Measurements from ENCODE around the gene PGAM5. TPM values are rescaled to one million over a fixed set of nuclear protein-coding genes. Genes with fewer than 3 reads are reported as not detected.
"Not testable (repeated sequence)": the region's sequence is repeated elsewhere in the genome, so short reads cannot be mapped to it uniquely, and the experiment has no call there.

Gene PGAM5
- total RNA-seq, 1 donor from 2014 or later = 29.1 TPM

DNA sequence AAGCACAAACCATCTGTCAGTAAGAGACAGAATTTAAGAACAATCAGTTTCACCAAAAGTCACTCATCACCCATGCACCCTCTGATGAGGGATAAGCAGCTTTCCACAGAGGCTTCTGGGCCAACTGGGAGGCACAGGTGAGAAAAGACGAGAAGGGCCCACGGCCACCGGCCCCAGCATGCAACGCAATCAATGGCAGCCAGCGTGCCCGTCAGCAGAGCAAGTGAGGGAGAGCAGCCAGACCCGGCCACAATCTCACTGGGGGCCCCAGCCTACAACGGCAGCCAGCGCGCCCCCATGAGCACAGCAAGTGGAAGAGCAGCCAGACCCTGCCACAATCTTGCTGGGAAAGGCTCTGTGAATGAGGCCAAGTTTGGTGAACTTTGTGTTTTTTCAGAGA, 37.7 kb downstream of the PGAM5 start:
- H3K36me3 Mint-ChIP-seq (ENCODE audit: unreplicated experiment) = peaks cover 5% of the 10 kb centered on the region
- DNase-seq = no peak
- no peaks in the 10 kb centered on the region for H3K4me1 Mint-ChIP-seq (ENCODE audit: low read depth, unreplicated experiment)
- peaks cover 1% of the 10 kb centered on the region for H3K27me3 Mint-ChIP-seq (ENCODE audit: unreplicated experiment)
- H3K4me3 Mint-ChIP-seq (ENCODE audit: unreplicated experiment) = no peak overlapping the region
- H3K9me3 Mint-ChIP-seq (ENCODE audit: unreplicated experiment) = no peaks in the 10 kb centered on the region
- TF ChIP-seq, protein P1, sequence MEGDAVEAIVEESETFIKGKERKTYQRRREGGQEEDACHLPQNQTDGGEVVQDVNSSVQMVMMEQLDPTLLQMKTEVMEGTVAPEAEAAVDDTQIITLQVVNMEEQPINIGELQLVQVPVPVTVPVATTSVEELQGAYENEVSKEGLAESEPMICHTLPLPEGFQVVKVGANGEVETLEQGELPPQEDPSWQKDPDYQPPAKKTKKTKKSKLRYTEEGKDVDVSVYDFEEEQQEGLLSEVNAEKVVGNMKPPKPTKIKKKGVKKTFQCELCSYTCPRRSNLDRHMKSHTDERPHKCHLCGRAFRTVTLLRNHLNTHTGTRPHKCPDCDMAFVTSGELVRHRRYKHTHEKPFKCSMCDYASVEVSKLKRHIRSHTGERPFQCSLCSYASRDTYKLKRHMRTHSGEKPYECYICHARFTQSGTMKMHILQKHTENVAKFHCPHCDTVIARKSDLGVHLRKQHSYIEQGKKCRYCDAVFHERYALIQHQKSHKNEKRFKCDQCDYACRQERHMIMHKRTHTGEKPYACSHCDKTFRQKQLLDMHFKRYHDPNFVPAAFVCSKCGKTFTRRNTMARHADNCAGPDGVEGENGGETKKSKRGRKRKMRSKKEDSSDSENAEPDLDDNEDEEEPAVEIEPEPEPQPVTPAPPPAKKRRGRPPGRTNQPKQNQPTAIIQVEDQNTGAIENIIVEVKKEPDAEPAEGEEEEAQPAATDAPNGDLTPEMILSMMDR (IDR thresholded peaks at IDR 0.05; ENCODE audit: partially characterized antibody, unreplicated experiment) = no peak
- no peak overlapping the region for H3K27ac Mint-ChIP-seq (ENCODE audit: unreplicated experiment)

DNA sequence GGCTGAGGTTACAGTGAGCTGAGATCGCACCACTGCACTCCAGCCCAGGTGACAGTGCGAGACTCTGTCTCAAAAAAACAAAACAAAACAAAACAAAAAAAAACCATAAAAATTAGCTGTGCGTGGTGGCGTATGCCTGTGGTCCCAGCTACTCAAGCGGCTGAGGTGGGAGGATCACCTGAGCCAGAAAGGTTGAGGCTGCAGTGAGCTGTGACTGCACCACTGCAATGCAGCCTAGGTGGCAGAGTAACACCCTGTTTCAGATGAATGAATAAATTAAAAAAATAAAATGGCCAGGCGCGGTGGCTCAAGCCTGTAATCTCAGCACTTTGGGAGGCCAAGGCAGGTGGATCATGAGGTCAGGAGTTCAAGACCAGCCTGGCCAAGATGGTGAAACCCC, 43.0 kb downstream of the PGAM5 start:
- H3K27ac Mint-ChIP-seq (ENCODE audit: unreplicated experiment); H3K9me3 Mint-ChIP-seq (ENCODE audit: unreplicated experiment); H3K4me1 Mint-ChIP-seq (ENCODE audit: low read depth, unreplicated experiment); H3K36me3 Mint-ChIP-seq (ENCODE audit: unreplicated experiment); DNase-seq; H3K4me3 Mint-ChIP-seq (ENCODE audit: unreplicated experiment); H3K27me3 Mint-ChIP-seq (ENCODE audit: unreplicated experiment): not testable (repeated sequence)

DNA sequence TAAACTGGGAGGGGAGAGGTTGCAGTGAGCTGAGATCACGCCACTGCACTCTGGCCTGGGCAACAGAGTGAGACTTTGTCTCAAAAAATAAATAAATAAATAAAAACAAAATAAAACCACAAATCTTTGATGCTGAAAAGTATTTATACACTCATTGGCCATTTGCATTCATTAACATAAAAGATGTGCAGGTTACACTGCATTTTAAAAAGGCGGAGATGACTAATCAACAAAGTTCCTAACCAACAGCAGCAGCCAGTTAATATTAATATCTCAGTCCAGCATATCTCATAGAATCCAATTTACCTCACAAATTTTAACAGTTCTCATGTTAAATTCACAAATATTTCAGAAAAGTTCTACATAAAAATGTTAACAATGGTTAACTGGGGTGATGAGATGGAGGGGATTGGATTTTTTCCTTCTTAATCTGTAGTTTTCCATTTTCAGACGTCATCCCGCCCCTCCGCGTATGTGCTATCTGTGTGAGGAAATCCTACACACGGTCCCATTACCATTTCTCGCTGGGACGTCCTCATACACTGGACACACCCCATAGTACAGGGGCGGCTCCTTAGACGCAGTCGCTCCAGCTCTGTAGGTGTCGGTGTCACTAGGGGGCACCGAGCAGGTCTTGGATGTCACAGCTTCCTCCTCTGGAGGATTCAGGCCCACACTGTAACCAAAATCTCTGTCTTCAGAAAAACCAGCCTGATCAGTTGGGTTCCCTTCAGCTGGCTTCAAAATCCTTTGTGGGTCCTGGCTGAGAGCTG, 43.7 kb downstream of the PGAM5 start:
- no peak for DNase-seq
- Mint-ChIP-seq H3K4me1 (ENCODE audit: low read depth, unreplicated experiment) (no peaks in the 10 kb centered on the region), H3K27me3 (ENCODE audit: unreplicated experiment) (no peaks in the 10 kb centered on the region), H3K36me3 (ENCODE audit: unreplicated experiment) (no peaks in the 10 kb centered on the region), H3K27ac (ENCODE audit: unreplicated experiment) (no peak overlapping the region), H3K9me3 (ENCODE audit: unreplicated experiment) (no peaks in the 10 kb centered on the region), H3K4me3 (ENCODE audit: unreplicated experiment) (no peak overlapping the region)
- TF ChIP-seq, protein P1 (IDR thresholded peaks at IDR 0.05; ENCODE audit: partially characterized antibody, unreplicated experiment) = no peak

DNA sequence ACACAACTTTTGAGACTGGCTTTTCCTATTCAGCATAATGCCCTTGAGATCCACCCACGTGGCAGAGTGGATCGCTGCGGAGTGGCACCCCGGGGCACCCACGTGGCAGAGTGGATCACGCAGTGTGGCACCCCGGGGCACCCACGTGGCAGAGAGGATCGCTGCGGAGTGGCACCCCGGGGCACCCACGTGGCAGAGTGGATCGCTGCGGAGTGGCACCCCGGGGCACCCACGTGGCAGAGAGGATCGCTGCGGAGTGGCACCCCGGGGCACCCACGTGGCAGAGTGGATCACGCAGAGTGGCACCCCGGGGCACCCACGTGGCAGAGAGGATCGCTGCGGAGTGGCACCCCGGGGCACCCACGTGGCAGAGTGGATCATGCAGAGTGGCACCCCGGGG, 48.2 kb downstream of the PGAM5 start:
- not testable (repeated sequence) for DNase-seq; H3K27ac Mint-ChIP-seq (ENCODE audit: unreplicated experiment); H3K4me1 Mint-ChIP-seq (ENCODE audit: low read depth, unreplicated experiment); H3K4me3 Mint-ChIP-seq (ENCODE audit: unreplicated experiment); H3K9me3 Mint-ChIP-seq (ENCODE audit: unreplicated experiment); H3K27me3 Mint-ChIP-seq (ENCODE audit: unreplicated experiment); H3K36me3 Mint-ChIP-seq (ENCODE audit: unreplicated experiment)

DNA sequence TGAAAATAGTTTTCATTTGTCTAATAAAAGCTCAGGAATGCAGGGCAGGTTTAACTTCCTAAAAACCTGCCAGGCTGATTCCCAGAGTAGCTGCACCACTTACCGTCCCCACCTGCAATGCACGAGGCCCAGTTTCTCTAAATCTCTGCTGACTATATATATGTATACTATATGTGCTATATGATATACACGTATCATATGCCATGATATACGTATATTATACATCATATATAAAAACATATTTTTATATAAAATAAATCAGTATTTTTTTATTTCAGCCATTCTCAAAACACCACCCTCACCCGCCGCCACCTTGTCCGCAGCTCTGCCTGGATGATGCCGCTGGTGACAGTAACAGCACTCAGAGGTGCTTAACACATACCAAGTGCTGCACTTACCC, 48.7 kb downstream of the PGAM5 start:
- DNase-seq = no peak
- Mint-ChIP-seq H3K36me3 (ENCODE audit: unreplicated experiment) (no peaks in the 10 kb centered on the region), H3K4me1 (ENCODE audit: low read depth, unreplicated experiment) (peaks cover 10% of the 10 kb centered on the region), H3K27me3 (ENCODE audit: unreplicated experiment) (peaks cover 5% of the 10 kb centered on the region), H3K9me3 (ENCODE audit: unreplicated experiment) (peaks cover 10% of the 10 kb centered on the region), H3K4me3 (ENCODE audit: unreplicated experiment) (no peak overlapping the region), H3K27ac (ENCODE audit: unreplicated experiment) (no peak overlapping the region)
- TF ChIP-seq, protein P1 (IDR thresholded peaks at IDR 0.05; ENCODE audit: partially characterized antibody, unreplicated experiment) = no peak

Data from glutamatergic neuron (in vitro differentiated cells).